CD4-positive, alpha-beta T cell treated with Interleukin-17A for 1 hour (primary cell): ENCODE results near the gene PHF21A.

Experiments used
- DNase-seq: peaks from one replicate; pipeline ENCODE4 v3.0.0-alpha.2; 2020

The PHF21A gene

DNA sequence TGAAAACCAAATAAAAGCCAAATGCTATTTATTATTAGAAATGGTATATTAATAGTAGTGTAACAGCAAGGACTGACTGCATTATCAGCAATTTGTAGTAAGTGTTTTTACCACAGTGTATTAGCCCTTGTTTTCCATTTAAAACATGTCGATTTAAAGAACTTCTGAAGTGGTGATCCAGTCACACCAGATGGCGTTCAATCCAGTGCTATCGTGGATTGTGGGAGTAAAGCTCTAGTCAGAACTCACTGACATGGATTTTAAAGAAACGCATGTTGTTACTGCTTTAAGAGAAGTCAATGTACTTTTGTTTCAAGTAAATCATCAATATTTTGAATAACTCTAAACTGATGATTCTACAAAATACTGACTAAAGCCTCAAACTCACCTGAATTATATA lies 147.7 kb downstream of the PHF21A start:
- no peak for DNase-seq

DNA sequence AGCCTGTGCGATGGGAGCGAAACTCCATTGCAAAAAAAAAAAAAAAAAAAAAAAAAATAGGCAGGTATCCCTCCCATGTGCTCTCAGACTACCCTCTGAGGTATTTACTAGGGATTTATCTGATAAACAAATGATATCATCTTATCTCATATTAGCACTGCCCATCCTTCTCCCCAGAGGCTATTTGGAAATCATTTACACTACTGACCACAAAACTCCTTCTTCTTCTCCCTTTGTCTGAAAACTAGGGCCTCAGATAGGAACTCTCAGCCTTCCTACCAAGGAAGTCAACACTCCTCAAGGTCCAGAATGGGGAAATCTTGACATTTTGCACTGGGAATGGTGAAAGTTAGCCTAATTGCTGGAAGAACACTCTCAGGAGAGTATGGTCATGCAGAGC lies 152.4 kb downstream of the PHF21A start:
- no peak for DNase-seq

DNA sequence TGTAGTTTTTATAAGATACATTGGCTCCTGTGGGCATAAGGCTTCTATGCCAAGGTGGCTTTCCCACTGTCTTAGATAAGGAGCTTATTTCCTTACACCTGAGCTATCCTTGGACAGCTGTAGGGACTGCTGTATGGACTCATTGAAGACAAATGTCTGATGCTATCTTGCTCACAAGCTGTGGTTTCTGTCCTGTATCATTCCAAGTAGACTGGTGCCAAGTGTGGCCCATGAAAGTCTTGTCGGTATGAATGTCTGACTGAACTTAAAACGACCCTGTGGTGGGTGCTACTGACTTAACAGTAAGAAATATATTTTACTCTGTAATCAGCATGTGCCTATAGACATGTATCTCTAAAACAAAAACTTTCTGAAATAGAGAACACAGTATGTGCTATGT lies 153.7 kb downstream of the PHF21A start:
- no peak for DNase-seq

DNA sequence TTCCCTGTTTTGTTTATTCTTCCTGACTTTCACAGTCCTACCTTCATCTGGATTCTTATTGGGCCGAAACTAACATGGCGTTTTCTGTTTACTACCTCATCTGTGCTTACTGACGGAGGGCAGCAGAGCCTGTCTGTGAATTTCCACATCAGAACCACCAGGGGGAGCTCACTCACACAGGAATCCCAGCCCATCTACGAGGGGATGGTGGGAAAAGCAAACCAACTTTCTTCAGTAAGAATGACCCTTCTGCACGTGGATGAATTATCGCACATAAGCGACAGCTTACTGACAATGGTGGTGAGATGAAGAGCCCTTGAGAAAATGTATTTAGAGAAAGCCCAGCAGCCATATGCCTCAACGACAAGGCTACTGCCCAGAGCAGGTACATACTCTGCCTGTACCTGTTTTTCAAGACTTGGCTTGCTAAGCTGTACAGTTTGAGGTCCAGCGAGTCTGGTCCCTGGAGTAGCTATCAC lies 156.3 kb downstream of the PHF21A start:
- peak; percentile 78 for DNase-seq

DNA sequence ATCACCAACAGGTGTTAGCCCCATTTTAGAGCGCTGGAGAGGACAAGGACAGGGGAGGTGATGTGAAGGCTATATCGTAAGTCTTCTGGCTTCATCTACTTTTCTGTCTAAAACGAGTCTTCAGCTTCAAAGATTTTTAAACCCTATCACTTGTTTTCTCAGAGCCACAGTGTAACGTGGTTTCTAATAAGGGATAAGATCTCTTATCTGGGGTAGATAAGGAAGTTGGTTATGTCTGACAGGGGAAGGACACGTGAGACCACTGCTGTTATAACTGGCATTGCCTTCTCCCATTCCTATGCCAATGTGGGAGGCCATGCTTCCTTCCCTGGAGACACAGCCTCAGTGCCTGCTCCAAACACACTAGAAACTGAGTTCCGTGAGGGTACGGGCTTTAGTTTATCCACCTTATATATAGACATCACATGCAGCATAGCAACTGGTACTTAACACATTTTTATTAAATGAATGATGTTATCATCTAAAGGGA lies 159.5 kb downstream of the PHF21A start:
- no peak for DNase-seq

DNA sequence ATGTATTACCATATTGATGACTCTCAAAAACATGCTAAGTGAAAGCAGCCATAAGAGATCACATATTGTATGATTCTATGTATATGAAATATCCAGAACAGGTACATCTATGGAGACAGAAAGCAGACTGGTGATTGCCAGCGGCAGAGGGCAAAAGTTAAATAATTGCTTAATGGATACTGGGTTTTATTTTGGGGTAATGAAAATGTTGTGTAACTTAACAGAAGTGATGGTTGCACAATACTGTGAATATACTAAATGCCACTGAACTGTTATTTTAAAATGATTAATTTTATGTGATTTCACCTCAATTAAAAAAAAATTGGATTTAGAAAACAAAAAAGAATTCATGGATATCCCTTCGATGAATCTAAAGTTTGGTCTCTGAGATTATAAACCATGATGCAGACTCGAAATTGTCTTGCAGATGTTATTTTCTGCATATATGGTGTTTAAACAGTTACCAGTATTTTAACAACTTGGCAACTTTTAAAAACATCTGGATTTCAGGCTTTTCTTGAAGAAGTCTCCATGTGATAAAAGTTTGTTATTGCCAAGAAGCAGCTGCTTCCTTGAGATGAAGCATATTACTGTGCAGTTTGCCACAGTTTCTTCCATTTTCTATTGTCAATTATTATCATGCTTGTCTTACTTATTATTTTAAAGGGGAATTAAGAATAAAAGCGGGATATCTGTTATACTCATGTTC lies 160.7 kb downstream of the PHF21A start:
- DNase-seq: no peak

DNA sequence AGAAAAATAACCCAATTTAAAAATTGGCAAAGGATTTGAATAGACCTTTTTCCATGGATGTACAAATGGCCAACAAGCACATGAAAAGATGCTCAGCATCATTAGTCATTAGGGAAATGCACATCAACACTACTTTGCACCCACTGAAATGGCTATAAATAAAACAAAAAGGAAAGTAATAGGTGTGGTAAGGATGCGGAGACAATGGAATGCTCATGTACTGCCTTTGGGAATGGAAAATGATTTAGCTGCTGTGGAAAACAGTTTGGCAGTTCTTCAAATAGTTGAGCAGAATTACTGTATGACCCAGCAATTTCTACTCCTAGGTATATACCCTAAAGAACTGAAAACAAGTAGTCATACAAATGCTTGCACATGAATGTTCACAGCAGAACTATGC lies 161.4 kb downstream of the PHF21A start:
- no peak for DNase-seq

DNA sequence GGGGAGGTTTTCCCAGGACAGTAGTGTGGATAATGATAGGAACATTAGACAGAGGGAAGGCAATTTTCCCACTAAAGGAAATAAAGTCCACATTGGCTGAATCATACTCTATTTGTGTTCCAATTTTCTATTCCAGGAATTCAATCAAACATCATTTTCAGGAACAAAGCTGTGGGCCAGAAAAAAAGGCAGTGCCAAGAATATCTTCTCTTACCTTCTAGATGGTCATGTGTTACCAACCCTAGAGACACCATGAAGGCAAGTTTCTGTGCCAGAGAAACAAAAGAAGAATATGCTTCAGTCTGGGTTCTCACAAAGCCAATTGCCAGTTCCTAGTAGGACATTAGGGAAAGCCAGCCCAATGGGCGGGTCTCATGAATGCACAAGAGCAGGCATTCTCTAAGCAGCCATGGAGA lies 171.3 kb downstream of the PHF21A start:
- no peak for DNase-seq

DNA sequence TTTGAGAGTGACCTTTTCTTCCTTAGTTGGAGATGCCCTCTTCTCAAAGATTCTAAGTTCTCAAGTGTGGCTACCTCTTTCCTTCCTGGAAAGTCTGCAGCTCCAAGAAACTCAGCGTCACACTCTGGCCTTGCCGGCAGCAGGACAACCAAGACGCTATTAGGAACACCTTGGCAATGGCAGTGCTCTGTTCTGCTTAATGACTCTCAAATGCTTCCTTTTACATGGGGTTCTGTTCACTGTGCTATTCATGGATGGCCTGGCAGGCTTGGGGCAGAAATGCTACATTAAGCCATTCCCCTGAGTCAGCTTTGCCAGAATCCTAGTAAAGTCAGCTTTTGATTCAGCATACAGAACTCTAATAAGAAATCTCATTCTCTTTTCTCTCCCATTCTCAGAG lies 172.9 kb downstream of the PHF21A start:
- DNase-seq: no peak

DNA sequence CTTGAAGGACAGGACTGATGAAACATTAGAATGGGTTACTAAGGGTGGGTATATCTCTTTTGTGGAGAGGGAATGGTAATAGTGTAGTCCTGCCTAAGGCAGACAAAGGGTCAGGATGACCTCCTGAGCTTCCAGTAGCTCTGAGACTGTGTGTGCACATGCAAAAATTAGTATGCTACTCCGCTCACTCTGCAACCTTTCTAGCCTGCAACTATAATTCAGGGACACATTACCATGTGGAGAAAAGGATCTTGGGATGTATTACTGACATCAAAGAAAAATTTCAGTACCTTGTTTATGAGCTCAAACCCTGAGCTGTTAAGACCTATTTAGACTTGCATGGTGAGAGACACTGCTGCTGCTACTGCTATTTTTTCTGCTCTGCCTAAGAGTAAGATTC lies 173.4 kb downstream of the PHF21A start:
- no peak for DNase-seq

DNA sequence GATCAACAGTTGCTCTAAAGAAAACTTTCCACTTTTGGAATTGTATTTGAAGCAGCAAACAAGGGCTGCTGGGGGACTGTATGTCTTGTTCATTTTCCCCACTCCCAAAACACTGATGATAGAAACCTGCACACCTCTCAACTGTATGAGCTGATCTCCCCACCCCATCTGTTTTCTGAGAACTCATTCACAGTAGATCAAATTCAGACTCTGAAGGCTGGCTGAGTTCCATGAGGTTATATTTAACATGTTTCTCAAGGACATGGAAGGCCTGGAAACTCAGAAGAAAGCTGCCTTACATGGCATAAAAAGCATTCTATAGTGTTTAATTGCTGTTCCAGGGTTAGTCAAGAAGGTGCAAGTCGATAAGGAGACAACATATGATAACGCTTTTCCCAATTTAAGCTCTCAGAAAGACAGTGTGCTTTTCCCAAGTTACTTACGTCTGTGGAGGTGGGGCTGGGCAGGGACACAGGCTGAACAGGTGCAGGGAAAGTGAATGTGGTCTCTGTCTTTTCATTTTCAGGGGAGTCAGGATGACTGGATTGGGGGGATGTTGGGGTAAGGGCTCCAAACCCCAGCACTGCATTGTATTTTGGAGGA lies 175.8 kb downstream of the PHF21A start:
- DNase-seq: no peak

DNA sequence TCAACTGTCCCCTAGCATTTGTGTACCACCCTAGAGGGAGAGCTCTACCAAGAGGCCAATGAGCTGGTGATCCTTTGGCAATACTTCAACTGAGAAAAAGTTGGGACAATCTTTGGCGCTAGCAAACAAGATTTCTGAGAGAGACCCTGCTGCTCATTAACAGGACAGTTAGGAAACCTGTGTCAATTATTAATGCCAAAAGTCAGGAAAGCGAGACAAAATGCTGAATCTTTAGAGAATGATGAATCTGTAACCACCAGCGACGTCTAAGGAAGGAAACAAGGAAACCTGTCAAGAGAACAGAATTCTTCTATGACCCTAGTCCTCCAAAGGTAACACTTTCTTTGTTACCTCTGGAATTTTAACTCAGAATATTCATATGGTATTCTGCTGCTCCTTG lies 178.9 kb downstream of the PHF21A start:
- DNase-seq: no peak

DNA sequence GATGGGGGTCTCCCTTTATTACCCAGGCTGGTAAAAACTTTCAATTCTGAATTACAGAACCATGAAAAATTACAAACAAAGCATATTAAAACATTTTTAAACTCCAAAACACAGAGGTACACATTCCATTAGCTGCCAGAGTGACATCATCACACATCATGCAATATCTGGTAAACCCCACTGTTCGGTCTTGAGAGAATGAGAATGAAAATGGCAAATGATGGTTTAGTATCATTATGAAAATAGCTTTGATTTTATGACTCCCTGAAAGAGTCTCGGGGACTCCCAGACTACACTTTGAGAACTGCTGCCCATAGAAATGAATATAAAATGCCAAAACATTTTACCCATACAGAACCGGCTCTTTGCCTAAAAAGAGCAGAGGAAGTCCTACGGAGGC lies 180.0 kb downstream of the PHF21A start:
- no peak for DNase-seq

DNA sequence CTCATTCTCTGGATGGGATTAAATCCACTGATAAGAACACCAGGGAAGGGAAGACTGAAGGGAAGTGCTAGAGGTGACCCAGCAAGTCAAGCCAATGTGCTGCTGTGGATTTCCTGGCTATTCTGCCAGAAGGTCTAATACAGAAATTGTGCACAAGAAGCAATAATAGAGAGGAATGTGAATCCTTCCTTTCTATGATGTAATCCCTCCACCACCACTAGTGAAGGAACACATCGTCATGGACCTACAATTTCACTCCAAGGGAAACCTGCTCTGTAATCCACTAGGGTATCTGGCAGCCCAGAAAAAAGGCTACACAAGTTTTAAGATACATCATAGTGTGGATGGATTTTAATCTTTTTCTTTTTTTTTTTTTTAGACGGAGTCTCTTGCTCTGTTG lies 181.4 kb downstream of the PHF21A start:
- no peak for DNase-seq

DNA sequence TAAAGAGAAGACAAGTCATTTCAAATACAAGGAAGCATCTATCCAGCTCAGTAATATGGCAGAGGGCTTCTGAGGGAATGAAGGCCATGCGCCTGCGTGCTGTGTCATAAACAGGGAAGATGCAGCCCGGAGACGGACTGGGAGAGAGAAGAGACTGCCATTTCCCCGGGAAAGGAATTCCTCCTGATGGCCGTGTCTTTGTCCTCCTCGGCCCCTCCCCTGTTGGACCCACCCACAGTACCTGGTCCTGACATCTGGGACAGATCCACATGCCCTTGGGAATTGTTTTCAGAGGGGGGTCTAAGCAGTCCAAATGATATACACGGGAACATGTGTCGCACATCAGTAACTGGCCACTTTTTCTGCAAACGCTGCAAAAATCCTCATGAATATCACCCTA lies 183.3 kb downstream of the PHF21A start:
- DNase-seq: no peak

DNA sequence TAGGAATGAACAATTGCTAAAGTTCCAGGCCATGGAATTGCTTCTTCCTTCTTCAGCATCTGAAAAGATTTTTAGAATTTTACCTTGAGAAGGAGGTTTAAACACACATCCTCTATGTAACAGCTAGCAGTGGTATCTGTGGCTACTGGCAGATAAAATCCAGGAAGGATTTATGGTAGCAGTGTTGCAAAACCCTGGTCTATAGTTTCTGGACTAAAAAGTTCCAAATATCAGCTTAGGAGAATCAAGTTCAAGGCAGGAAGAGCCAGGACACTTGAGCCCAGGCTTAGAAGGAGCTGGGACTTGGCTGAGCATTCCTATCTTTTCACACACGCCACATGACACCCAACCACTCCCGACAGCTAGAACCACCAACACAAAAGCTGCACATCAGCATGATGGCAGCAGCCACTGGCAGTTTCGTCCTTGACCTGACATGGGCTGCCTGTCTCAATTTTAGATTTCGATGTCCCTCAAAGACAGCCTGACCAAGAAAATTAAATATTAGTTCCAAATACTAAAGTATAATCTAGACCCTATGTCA lies 184.7 kb downstream of the PHF21A start:
- no peak for DNase-seq

DNA sequence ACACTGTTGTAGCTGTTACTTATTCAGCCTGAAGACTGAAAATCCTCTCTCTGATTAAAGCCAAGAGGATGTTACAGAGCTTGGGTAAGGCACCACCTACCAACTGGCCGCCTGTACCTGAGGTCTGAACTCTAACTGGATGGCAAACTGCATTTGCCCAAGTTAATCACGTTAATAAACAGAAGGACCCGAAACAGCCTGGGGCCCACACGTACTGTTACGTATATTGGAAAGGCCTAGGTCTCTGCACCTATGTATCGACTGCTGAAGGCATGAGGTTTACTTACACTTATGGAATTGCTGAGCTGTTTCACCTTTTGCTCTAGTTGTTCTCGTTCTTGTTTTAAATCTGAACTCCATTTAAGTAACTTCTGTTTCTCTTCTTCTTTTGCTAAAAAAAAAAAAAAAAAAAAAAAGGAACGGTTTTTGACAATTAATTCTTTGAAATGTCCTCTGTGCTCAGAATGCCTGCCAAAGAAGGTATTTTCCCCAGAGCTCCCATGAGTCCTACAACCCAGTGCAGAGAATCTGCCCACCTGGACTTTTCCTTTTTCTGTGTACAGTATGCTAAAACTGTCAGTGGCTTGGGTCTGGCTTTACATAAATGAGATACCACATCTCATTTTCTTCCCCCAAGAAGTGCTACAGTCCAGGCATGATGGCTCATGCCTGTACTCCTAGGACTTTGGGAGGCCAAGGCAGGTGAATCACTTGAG lies 185.7 kb downstream of the PHF21A start:
- no peak for DNase-seq

DNA sequence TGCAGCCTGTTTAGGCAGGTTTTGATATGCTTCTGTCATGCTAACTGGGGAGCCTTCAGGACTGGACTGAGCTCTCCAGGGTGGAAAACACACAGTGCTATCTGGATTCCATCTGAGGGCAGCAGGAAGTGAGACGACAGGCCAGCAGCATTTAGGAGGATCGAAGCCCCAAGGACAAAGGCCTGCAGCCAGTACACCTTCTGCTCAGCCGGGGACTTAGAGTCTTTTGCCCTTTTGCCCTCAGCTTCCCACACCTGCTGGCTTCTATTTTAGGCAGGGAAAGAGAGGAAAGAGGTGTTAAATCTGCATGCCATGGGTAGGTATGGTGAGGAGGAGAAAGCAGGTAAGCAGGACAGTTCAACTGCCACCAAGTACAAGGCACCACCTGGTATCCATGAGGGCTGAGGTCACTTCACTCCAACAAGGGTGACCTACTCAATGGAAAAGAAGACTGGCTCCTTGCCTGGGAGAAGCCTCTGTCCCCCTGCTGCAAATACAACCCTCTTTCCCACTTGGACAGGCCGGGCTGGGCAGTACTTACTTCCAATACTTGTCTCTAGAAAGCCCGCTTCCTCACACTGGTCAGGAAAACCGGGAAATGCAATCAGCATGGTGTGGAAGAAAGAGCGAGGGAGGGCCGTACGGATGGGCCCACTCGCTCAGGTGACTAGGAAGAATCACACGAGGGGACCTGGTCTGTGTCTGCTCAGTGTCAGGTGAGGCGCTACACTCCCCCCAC lies 186.5 kb downstream of the PHF21A start:
- no peak for DNase-seq

DNA sequence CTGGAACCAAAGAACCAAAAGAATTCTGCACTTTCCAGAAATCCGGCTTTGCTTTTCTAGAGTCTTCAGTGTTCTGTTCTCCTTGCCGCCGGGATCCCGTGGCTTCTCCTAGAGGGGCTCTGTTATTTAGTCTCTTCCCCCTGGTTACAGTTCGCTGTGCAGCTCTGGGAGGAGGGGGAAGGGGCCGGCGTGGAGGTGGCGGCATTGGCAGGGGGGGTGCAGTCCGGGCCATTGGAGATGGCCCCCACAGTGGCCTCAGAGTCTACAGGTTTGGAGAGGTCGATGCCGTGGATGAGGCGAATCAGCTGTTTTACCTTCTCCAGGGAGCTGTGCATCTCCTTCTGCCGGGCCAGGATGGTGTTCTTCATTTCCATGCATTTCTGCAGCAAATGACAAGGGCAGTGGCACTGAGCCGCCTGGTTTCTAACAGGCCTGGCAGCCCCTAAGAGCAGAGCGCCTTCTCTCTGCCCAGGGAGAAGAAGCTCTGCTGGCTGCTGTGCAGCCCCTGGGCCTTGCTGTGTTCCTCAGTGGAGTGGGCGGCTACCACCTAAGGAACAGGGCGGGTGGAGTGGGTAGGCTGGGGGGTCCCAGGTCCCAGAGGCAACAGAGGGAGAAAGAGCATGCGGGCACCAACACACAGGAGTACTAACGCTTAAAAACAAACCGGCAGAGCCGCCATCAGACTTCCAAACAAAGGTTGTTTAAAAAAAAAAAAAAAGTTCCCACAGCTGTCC lies 187.2 kb downstream of the PHF21A start:
- no peak for DNase-seq

DNA sequence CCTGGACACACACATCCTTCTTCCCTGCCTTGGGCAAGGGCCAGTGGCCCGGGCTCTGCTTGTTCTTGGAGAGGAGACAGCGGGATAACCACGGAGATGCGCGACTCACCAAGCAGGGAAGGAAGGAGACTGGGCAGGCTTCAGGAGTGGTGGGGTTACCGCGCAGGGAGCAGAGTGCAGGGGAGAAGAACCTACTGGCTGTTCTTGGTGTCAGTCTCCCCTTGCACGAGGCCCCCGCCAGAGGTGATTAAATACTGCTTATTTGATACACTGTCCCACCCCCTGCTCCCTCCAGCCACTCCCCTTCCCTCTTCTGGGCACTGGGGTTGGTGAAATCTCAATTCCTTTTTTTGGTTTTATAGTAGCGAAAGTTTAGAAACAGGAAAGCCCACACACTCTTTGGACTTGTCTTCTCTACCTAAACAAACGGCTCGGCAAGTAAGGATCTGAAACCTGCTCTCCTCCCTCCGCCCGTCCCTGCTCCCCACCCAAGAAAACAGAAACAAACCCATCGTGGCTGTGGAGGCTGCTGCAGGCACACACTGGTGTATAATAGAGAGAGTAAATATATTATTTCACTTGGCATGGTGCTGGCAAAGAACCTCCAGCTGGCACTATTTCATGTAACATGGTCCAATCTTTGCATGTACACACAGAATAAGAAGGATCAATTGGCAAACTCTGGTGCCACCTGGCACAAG lies 188.0 kb downstream of the PHF21A start:
- DNase-seq: no peak

DNA sequence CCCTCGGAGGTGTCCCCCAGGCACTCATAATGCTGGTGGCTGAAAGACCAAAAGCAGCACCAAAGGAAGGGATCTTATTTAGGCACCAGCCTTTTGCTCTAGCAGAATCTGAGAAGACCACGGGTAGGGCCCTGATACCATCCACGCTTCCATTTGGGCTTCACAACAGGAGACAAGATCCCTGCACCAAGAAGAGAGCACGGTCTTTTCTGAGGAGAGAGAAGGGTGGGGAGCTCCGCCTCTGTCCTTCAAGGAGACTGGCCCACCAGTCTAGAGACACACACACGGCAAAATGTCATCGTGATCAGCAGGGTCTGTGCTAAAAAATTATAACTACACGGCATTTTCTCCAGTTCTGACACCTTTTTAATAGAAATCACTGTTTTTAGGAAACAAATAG lies 189.0 kb downstream of the PHF21A start:
- no peak for DNase-seq

DNA sequence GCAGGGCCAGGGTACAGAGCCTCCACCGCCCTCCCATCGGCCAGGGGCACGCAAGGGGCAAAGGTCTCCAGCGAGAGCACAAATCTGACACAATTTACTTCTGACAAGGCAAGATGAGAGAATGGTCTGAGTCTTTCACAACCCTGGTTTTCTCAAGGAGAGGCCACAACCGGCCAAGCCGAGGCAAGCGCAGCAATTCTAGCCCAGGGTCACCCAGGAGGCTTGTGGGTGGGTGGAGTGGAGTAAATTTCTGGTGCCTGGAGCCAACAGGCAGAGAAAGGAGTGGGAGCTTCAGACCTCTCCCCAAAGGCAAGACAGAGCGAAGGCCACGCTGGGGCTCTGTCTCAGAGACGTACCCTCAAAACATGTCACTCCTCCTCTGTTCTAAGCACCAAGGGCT lies 189.5 kb downstream of the PHF21A start:
- no peak for DNase-seq
